ENCODE measurements around the gene CFAP74. TPM values are rescaled to one million over a fixed set of nuclear protein-coding genes. Genes with fewer than 3 reads are reported as not detected.

The CFAP74 gene
- total and polyA plus RNA-seq, 2 donors (not counting 3 experiments of a cell fraction or from before 2014, with no cell fraction given) = not detected

DNA sequence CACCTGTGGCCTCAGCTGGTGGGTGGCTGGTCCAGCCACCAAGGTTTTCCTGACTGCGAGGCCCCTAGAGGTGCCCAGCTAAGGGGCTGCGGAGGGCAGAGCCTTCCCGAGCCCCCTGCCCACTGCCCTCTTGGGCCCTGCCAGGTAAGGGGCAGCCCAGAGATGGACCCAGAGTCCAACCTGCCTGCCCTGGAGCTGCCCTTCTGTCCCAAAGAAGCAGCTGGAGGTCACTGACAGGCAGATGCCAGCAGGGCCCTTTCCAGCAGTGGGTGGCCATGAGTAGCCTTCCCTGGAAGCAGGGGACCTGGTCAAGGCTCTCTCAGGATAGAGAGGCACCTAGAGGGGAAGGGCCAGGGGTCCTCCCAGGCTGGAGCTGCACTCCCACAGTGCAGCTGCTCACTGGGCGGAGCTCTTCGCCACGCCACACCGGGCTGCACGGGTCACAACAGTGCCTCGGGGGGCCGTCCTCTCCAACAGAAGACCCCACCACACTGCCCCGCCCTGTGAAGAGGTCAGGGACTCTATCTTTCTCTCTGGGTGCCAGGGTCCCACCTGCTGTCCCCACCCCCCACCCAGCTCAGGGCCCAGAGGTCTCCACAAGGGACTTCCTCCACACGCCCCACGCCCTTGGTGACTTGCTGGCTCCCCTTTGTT lies 101.8 kb downstream of the CFAP74 start:
- no TSS peak for BruUV-seq (replicated peaks)
- Histone ChIP-seq H3K36me3 (ENCODE audit: control insufficient read depth in 2 of 2, extremely low read depth in 1 of 2, insufficient read depth in 2 of 2, low read length in 2 of 2) (no peaks in the 10 kb centered on the region), H3K27me3 (ENCODE audit: control insufficient read depth in 2 of 2, insufficient read depth in 2 of 2, low read length in 2 of 2) (no peaks in the 10 kb centered on the region), H3K9me3 (replicated peaks; ENCODE audit: control insufficient read depth, insufficient read depth, low read length) (no peaks in the 10 kb centered on the region), H3K4me2 (ENCODE audit: insufficient read depth, low read length) (no peak overlapping the region), H4K20me1 (replicated peaks; ENCODE audit: control insufficient read depth, extremely low read depth, insufficient read depth, low read length) (no peaks in the 10 kb centered on the region), H3K4me1 (ENCODE audit: control insufficient read depth, extremely low read depth, insufficient read depth, low read length) (no peaks in the 10 kb centered on the region), H3K27ac (ENCODE audit: insufficient read depth, low read depth, low read length) (no peak overlapping the region), H3K9ac (replicated peaks; ENCODE audit: extremely low read depth, insufficient read depth, low read length) (no peak overlapping the region), H3K4me3 (replicated peaks in 1 of 3; ENCODE audit: insufficient read depth in 1 of 3, low read depth in 1 of 3, low read length in 3 of 3) (no peak overlapping the region), H2AFZ (ENCODE audit: low read depth, low read length) (no peak overlapping the region), H3K79me2 (ENCODE audit: control insufficient read depth, insufficient read depth, low read length) (no peaks in the 10 kb centered on the region), H3K9me1 (replicated peaks; ENCODE audit: control insufficient read depth, extremely low read depth, insufficient read depth, low read length) (no peaks in the 10 kb centered on the region)
- intact Hi-C loops (cut with micrococcal nuclease) = no loop called here
- TF ChIP-seq FOS (IDR thresholded peaks at IDR 0.05; ENCODE audit: borderline replicate concordance, insufficient read depth, low read length) = no peak
- TF ChIP-seq MYC (IDR thresholded peaks at IDR 0.05; ENCODE audit: low read depth, low read length) = no peak
- TF ChIP-seq MAX (IDR thresholded peaks at IDR 0.05; ENCODE audit: insufficient read depth, insufficient read length) = no peak
- no peak for TF ChIP-seq POLR2AphosphoS5 (IDR thresholded peaks at IDR 0.05; ENCODE audit: insufficient read depth, low read depth, low read length)
- TF ChIP-seq JUN (IDR thresholded peaks at IDR 0.05; ENCODE audit: borderline replicate concordance, insufficient read depth, insufficient read length, low read depth) = no peak
- TF ChIP-seq GATA2 (IDR thresholded peaks at IDR 0.05; ENCODE audit: insufficient read depth, insufficient read length, low read depth, low read length) = no peak
- DNase-seq (ENCODE audit: low read depth, low spot score) (no peak), FAIRE-seq (no peak)
- POLR2A ChIA-PET = no interaction called here
- dilution Hi-C loops (cut with MboI; ENCODE audit: extremely low pct_ligation_motif_present, low sequenced_read_pairs) = no loop called here
- CTCF ChIA-PET = interaction anchor here (1.0 kb wide), 1 partner anchor 43 kb away, joined by 4 read pairs; no protein-coding TSS in a partner anchor

Measured in endothelial cell of umbilical vein (primary cell).